Measurements from ENCODE around the gene ATG7. TPM values are rescaled to one million over a fixed set of nuclear protein-coding genes. Genes with fewer than 3 reads are reported as not detected.
"Not testable (repeated sequence)": the region's sequence is repeated elsewhere in the genome, so short reads cannot be mapped to it uniquely, and the experiment has no call there.

ATG7 gene
- total RNA-seq, 2 experiments from 2014 or later = 28.3 to 38.2 TPM

- CTCF ChIA-PET = no interaction called here
- H3K27me3 Mint-ChIP-seq = no peaks in the 10 kb centered on the region
- no peak for ATAC-seq
- H3K4me1 Mint-ChIP-seq = no peaks in the 10 kb centered on the region
- H3K9me3 Mint-ChIP-seq (ENCODE audit: low read depth) = no peaks in the 10 kb centered on the region
- no peak for DNase-seq
- no peak overlapping the region for H3K27ac Mint-ChIP-seq
- H3K4me3 Mint-ChIP-seq = no peak overlapping the region
- no peaks in the 10 kb centered on the region for H3K36me3 Mint-ChIP-seq
Observed at GRCh38 chr3:11465744-11466616, 193.8 kb downstream of the ATG7 start.

- CTCF ChIA-PET = no interaction called here
- Mint-ChIP-seq H3K9me3 (ENCODE audit: low read depth) (no peaks in the 10 kb centered on the region), H3K27ac (no peak overlapping the region), H3K4me3 (no peak overlapping the region), H3K27me3 (no peaks in the 10 kb centered on the region), H3K4me1 (no peaks in the 10 kb centered on the region), H3K36me3 (no peaks in the 10 kb centered on the region)
- no peak for ATAC-seq
- no peak for DNase-seq
Observed at GRCh38 chr3:11467875-11468274, 195.7 kb downstream of the ATG7 start.

GRCh38 chr3:11470031-11470853 lies 198.0 kb downstream of the ATG7 start:
- CTCF ChIA-PET = no interaction called here
- Mint-ChIP-seq H3K4me1 (no peaks in the 10 kb centered on the region), H3K27me3 (no peaks in the 10 kb centered on the region), H3K9me3 (ENCODE audit: low read depth) (no peaks in the 10 kb centered on the region), H3K4me3 (no peak overlapping the region), H3K27ac (no peak overlapping the region), H3K36me3 (no peaks in the 10 kb centered on the region)
- ATAC-seq (no peak), DNase-seq (no peak)

- ATAC-seq (no peak), DNase-seq (no peak)
- Mint-ChIP-seq H3K4me1 (no peaks in the 10 kb centered on the region), H3K9me3 (ENCODE audit: low read depth) (no peaks in the 10 kb centered on the region), H3K27me3 (no peaks in the 10 kb centered on the region), H3K36me3 (no peaks in the 10 kb centered on the region), H3K27ac (no peak overlapping the region), H3K4me3 (no peak overlapping the region)
- CTCF ChIA-PET = no interaction called here
Observed at GRCh38 chr3:11475324-11475723, 203.1 kb downstream of the ATG7 start.

- Mint-ChIP-seq H3K9me3 (ENCODE audit: low read depth) (no peaks in the 10 kb centered on the region), H3K36me3 (no peaks in the 10 kb centered on the region), H3K4me1 (no peaks in the 10 kb centered on the region), H3K27ac (no peak overlapping the region), H3K27me3 (no peaks in the 10 kb centered on the region), H3K4me3 (no peak overlapping the region)
- CTCF ChIA-PET = no interaction called here
- ATAC-seq = no peak
- no peak for DNase-seq
Observed at GRCh38 chr3:11476735-11477144, 204.5 kb downstream of the ATG7 start.

- CTCF ChIA-PET = interaction anchor here (1.0 kb wide), 1 partner anchor 98 kb away, joined by 3 read pairs; no protein-coding TSS in a partner anchor
- no peaks in the 10 kb centered on the region for H3K27me3 Mint-ChIP-seq
- H3K4me1 Mint-ChIP-seq = no peaks in the 10 kb centered on the region
- no peak overlapping the region for H3K4me3 Mint-ChIP-seq
- H3K9me3 Mint-ChIP-seq (ENCODE audit: low read depth) = no peaks in the 10 kb centered on the region
- H3K36me3 Mint-ChIP-seq = no peaks in the 10 kb centered on the region
- H3K27ac Mint-ChIP-seq = no peak overlapping the region
- DNase-seq (no peak), ATAC-seq (no peak)
Observed at GRCh38 chr3:11477407-11477911, 205.3 kb downstream of the ATG7 start.

GRCh38 chr3:11478167-11478566 lies 206.0 kb downstream of the ATG7 start:
- H3K4me3 Mint-ChIP-seq = no peak overlapping the region
- ATAC-seq (no peak), DNase-seq (no peak)
- no peak overlapping the region for H3K27ac Mint-ChIP-seq
- no peaks in the 10 kb centered on the region for H3K36me3 Mint-ChIP-seq
- H3K9me3 Mint-ChIP-seq (ENCODE audit: low read depth) = no peaks in the 10 kb centered on the region
- no peaks in the 10 kb centered on the region for H3K4me1 Mint-ChIP-seq
- CTCF ChIA-PET = interaction anchor here (1.0 kb wide), 1 partner anchor 99 kb away, joined by 3 read pairs; no protein-coding TSS in a partner anchor
- no peaks in the 10 kb centered on the region for H3K27me3 Mint-ChIP-seq

- no peak for ATAC-seq
- no peak overlapping the region for H3K27ac Mint-ChIP-seq
- CTCF ChIA-PET = no interaction called here
Observed at GRCh38 chr3:11479221-11479620, 207.0 kb downstream of the ATG7 start.

GRCh38 chr3:11480663-11481298 lies 208.6 kb downstream of the ATG7 start:
- no peak overlapping the region for H3K4me3 Mint-ChIP-seq
- ATAC-seq (no peak), DNase-seq (no peak)
- H3K27me3 Mint-ChIP-seq = no peaks in the 10 kb centered on the region
- CTCF ChIA-PET = no interaction called here
- H3K9me3 Mint-ChIP-seq (ENCODE audit: low read depth) = no peaks in the 10 kb centered on the region
- H3K27ac Mint-ChIP-seq = no peak overlapping the region
- H3K4me1 Mint-ChIP-seq = no peaks in the 10 kb centered on the region
- peaks cover 1% of the 10 kb centered on the region for H3K36me3 Mint-ChIP-seq

More at GRCh38 chr3:11479221-11479620, 207.0 kb downstream of the ATG7 start:
- Mint-ChIP-seq H3K4me1 (no peaks in the 10 kb centered on the region), H3K4me3 (no peak overlapping the region), H3K36me3 (no peaks in the 10 kb centered on the region), H3K9me3 (ENCODE audit: low read depth) (no peaks in the 10 kb centered on the region), H3K27me3 (no peaks in the 10 kb centered on the region)
- DNase-seq = no peak

- ATAC-seq (no peak), DNase-seq (no peak)
- Mint-ChIP-seq H3K9me3 (ENCODE audit: low read depth) (no peaks in the 10 kb centered on the region), H3K36me3 (peaks cover 1% of the 10 kb centered on the region), H3K4me3 (no peak overlapping the region), H3K27me3 (no peaks in the 10 kb centered on the region), H3K4me1 (no peaks in the 10 kb centered on the region), H3K27ac (no peak overlapping the region)
- CTCF ChIA-PET = no interaction called here
Observed at GRCh38 chr3:11481556-11481955, 209.4 kb downstream of the ATG7 start.

GRCh38 chr3:11482021-11482420 lies 209.8 kb downstream of the ATG7 start:
- ATAC-seq = no peak
- peaks cover 1% of the 10 kb centered on the region for H3K36me3 Mint-ChIP-seq
- H3K9me3 Mint-ChIP-seq (ENCODE audit: low read depth) = no peaks in the 10 kb centered on the region
- no peak overlapping the region for H3K4me3 Mint-ChIP-seq
- no peaks in the 10 kb centered on the region for H3K4me1 Mint-ChIP-seq
- H3K27ac Mint-ChIP-seq = no peak overlapping the region
- DNase-seq = no peak
- CTCF ChIA-PET = no interaction called here
- no peaks in the 10 kb centered on the region for H3K27me3 Mint-ChIP-seq

GRCh38 chr3:11488356-11488755 lies 216.2 kb downstream of the ATG7 start:
- not testable (repeated sequence) for H3K4me1 Mint-ChIP-seq

GRCh38 chr3:11494131-11494916 lies 222.1 kb downstream of the ATG7 start:
- Mint-ChIP-seq H3K27me3 (no peaks in the 10 kb centered on the region), H3K27ac (no peak overlapping the region), H3K4me3 (no peak overlapping the region), H3K9me3 (ENCODE audit: low read depth) (peaks cover 5% of the 10 kb centered on the region), H3K4me1 (no peaks in the 10 kb centered on the region), H3K36me3 (peaks cover 5% of the 10 kb centered on the region)
- no peak for ATAC-seq
- DNase-seq = no peak
- CTCF ChIA-PET = no interaction called here

More at GRCh38 chr3:11488356-11488755, 216.2 kb downstream of the ATG7 start:
- H3K4me3 Mint-ChIP-seq; H3K9me3 Mint-ChIP-seq (ENCODE audit: low read depth); CTCF ChIA-PET; H3K27ac Mint-ChIP-seq; H3K36me3 Mint-ChIP-seq; ATAC-seq; H3K27me3 Mint-ChIP-seq; DNase-seq: not testable (repeated sequence)

All from activated CD8-positive, alpha-beta memory T cell treated with anti-CD3 and anti-CD28 coated beads, Interleukin-2, amount 10 ng/mL, durations not matched to agents 7 days and 5 days (primary cell).